HepG2 (cell line): Measurements from ENCODE around the gene MRPL39. TPM values are rescaled to one million over a fixed set of nuclear protein-coding genes. Genes with fewer than 3 reads are reported as not detected.

Experiments used
- HNF4A ChIP-seq: sonication (generic); formaldehyde crosslinking; IDR thresholded peaks from 2 replicates; pipeline ENCODE4 v1.4.0; 2020; ENCODE audit warnings: missing genetic modification reagents
- KIAA2018 ChIP-seq: sonication (generic); formaldehyde crosslinking; IDR thresholded peaks from 2 replicates; pipeline ENCODE4 v1.5.0; 2020; ENCODE audit warnings: mild to moderate bottlenecking, missing genetic modification reagents, borderline replicate concordance
- MEF2D ChIP-seq: sonication (generic); formaldehyde crosslinking; IDR thresholded peaks from 2 replicates; pipeline ENCODE4 v1.5.1; 2020; ENCODE audit warnings: mild to moderate bottlenecking, missing genetic modification reagents
- MEIS1 ChIP-seq: sonication (generic); formaldehyde crosslinking; IDR thresholded peaks from 2 replicates; pipeline ENCODE4 v1.9.0; 2021; ENCODE audit warnings: mild to moderate bottlenecking, missing genetic modification reagents, moderate library complexity, borderline replicate concordance
- TBL1XR1 ChIP-seq: fragments of 150-350 bp; IDR thresholded peaks from 2 replicates; pipeline ENCODE4 v1.6.1; 2014; ENCODE audit warnings: borderline replicate concordance, low read length; ENCODE audit not compliant: partially characterized antibody
- ZNF124 ChIP-seq: sonication (generic); formaldehyde crosslinking; IDR thresholded peaks from 2 replicates; pipeline ENCODE4 v1.4.0; 2020; ENCODE audit warnings: missing genetic modification reagents
- ZNF484 ChIP-seq: sonication (generic); formaldehyde crosslinking; IDR thresholded peaks from 2 replicates; pipeline ENCODE4 v1.5.1; 2020; ENCODE audit warnings: mild to moderate bottlenecking, low read depth, missing genetic modification reagents, borderline replicate concordance
- polyA plus RNA-seq, 8 experiments: library from polyadenylated mRNA; depleted of rRNA in 3 of 8; stranded (reverse) in 7 of 8; unstranded in 1 of 8; fragments of >200 nt; fragmentation: Illumina TruSeq in 4 of 8; extraction: Trizol in 4 of 8; gene quantifications; 2 replicates each; pipeline versions ENCODE4 v1.2.1 to v1.2.3, GENCODE V29; 2011 to 2016; ENCODE audit warnings: low read depth in 4 of 8, missing spikeins in 1 of 8, mixed read lengths in 1 of 8; ENCODE audit not compliant: insufficient read depth in 1 of 8
- total RNA-seq, 5 experiments: library from RNA; depleted of rRNA; stranded (reverse); fragments of >200 nt; fragmentation: Illumina TruSeq; extraction: Trizol; gene quantifications; 2 replicates each; pipeline ENCODE4 v1.2.3, GENCODE V29; 2016; ENCODE audit warnings: low read depth in 1 of 5
- TF ChIP-seq, protein P1 (sequence below): sonication (generic); formaldehyde crosslinking; IDR thresholded peaks from 2 replicates; pipeline ENCODE4 v1.9.0; 2022; ENCODE audit warnings: missing genetic modification reagents, mild to moderate bottlenecking, borderline replicate concordance
- TF ChIP-seq, protein P2 (sequence below): IDR thresholded peaks from 2 replicates; pipeline ENCODE4 v1.6.1; 2016; ENCODE audit warnings: low read depth, control low read depth

The MRPL39 gene
- total and polyA plus RNA-seq, 2 of the 13 experiments (the other 11 are each of a cell fraction or from before 2014, with no cell fraction given), result 29.1 to 91.2 TPM

- TF ChIP-seq KIAA2018 (CRISPR knock-in tag), result no peak
- TF ChIP-seq ZNF484 (CRISPR knock-in tag), result no peak
- no peak for TF ChIP-seq ZNF124 (CRISPR knock-in tag)
- no peak for TF ChIP-seq HNF4A (CRISPR knock-in tag)
- TF ChIP-seq MEIS1 (CRISPR knock-in tag), result no peak
- TF ChIP-seq, protein P1, sequence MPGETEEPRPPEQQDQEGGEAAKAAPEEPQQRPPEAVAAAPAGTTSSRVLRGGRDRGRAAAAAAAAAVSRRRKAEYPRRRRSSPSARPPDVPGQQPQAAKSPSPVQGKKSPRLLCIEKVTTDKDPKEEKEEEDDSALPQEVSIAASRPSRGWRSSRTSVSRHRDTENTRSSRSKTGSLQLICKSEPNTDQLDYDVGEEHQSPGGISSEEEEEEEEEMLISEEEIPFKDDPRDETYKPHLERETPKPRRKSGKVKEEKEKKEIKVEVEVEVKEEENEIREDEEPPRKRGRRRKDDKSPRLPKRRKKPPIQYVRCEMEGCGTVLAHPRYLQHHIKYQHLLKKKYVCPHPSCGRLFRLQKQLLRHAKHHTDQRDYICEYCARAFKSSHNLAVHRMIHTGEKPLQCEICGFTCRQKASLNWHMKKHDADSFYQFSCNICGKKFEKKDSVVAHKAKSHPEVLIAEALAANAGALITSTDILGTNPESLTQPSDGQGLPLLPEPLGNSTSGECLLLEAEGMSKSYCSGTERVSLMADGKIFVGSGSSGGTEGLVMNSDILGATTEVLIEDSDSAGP (CRISPR knock-in tag), result no peak
- TF ChIP-seq TBL1XR1, result no peak
- no peak for TF ChIP-seq MEF2D (CRISPR knock-in tag)
- TF ChIP-seq, protein P2, sequence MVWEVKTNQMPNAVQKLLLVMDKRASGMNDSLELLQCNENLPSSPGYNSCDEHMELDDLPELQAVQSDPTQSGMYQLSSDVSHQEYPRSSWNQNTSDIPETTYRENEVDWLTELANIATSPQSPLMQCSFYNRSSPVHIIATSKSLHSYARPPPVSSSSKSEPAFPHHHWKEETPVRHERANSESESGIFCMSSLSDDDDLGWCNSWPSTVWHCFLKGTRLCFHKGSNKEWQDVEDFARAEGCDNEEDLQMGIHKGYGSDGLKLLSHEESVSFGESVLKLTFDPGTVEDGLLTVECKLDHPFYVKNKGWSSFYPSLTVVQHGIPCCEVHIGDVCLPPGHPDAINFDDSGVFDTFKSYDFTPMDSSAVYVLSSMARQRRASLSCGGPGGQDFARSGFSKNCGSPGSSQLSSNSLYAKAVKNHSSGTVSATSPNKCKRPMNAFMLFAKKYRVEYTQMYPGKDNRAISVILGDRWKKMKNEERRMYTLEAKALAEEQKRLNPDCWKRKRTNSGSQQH (CRISPR knock-in tag), result no peak
Observed at GRCh38 chr21:25572861-25573310, 34.4 kb downstream of the MRPL39 start (continued).
